HG03196 (cell line): ENCODE data around the gene TWF2.

Experiments used
- ATAC-seq: cut with Tn5 transposase; IDR thresholded peaks from one replicate; pipeline ENCODE4 v1.9.1; 2021; ENCODE audit not compliant: unreplicated experiment

Gene TWF2

GRCh38 chr3:52238193-52238760, 681 bp downstream of the TWF2 start:
- ATAC-seq, result no peak

- no peak for ATAC-seq
Measured at GRCh38 chr3:52237657-52238172, 1.2 kb downstream of the TWF2 start.

- no peak for ATAC-seq
Measured at GRCh38 chr3:52237006-52237656, 1.8 kb downstream of the TWF2 start.

- ATAC-seq, result no peak
Measured at GRCh38 chr3:52236424-52236886, 2.5 kb downstream of the TWF2 start.

- no peak for ATAC-seq
Measured at GRCh38 chr3:52234516-52235447, 4.2 kb downstream of the TWF2 start.

- no peak for ATAC-seq
Measured at GRCh38 chr3:52233968-52234367, 5.0 kb downstream of the TWF2 start.

GRCh38 chr3:52233108-52233591, 5.8 kb downstream of the TWF2 start:
- ATAC-seq, result no peak

GRCh38 chr3:52232279-52233107, 6.5 kb downstream of the TWF2 start:
- no peak for ATAC-seq

GRCh38 chr3:52231502-52232278, 7.3 kb downstream of the TWF2 start:
- no peak for ATAC-seq

GRCh38 chr3:52230889-52231499, 8.0 kb downstream of the TWF2 start:
- no peak for ATAC-seq

GRCh38 chr3:52230461-52230860, 8.5 kb downstream of the TWF2 start:
- no peak for ATAC-seq

GRCh38 chr3:52229656-52230055, 9.3 kb downstream of the TWF2 start:
- ATAC-seq, result no peak

- no peak for ATAC-seq
Measured at GRCh38 chr3:52228751-52229291, 10.1 kb downstream of the TWF2 start.

GRCh38 chr3:52228266-52228665, 10.7 kb downstream of the TWF2 start:
- ATAC-seq, result no peak

- no peak for ATAC-seq
Measured at GRCh38 chr3:52227766-52228165, 11.2 kb downstream of the TWF2 start.

GRCh38 chr3:52227117-52227516, 11.8 kb downstream of the TWF2 start:
- ATAC-seq, result no peak

GRCh38 chr3:52226229-52226817, 12.6 kb downstream of the TWF2 start:
- no peak for ATAC-seq

GRCh38 chr3:52225452-52226228, 13.3 kb downstream of the TWF2 start, which contains the start of gene TLR9:
TLR9 (minus strand) TSS chr3:52225645; CDS start chr3:52225529, 116 bp downstream.
- peak; percentile 70 for ATAC-seq
